Activated gamma-delta T cell treated with Interleukin-2 at 50 U/mL for 16 hours (primary cell): ENCODE results near the gene RB1.

ENCODE experiments used
- DNase-seq: peaks from one replicate; pipeline ENCODE4 v3.0.0-alpha.2; 2020

RB1 gene

GRCh38 chr13:48303359-48304142 lies at the start of gene RB1:
RB1 (plus strand) TSS chr13:48303751; CDS start chr13:48303913, 162 bp downstream.
- DNase-seq = peak; percentile 88

- no peak for DNase-seq
Observed at GRCh38 chr13:48253849-48254248, 49.7 kb upstream of the RB1 start.

DNA sequence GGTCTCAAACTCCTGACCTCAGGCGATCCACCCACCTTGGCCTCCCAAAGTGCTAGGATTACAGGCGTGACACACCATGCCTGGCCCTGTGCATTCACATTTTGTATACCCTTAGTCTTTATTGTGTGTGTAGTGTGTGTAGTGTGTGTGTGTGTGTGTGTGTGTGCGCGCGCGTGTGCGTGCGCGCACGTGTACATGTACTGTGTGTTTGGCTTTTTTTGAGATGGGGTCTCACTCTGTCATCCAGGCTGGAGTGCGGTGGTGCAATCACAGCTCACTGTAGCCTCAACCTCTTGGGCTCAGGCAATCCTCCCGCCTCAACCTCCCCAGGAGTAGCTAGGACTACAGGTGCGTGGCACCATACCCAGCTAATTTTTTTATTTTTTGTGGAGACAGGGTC lies 48.5 kb upstream of the RB1 start:
- no peak for DNase-seq

- DNase-seq = no peak
Observed at GRCh38 chr13:48255954-48256353, 47.6 kb upstream of the RB1 start.

DNA sequence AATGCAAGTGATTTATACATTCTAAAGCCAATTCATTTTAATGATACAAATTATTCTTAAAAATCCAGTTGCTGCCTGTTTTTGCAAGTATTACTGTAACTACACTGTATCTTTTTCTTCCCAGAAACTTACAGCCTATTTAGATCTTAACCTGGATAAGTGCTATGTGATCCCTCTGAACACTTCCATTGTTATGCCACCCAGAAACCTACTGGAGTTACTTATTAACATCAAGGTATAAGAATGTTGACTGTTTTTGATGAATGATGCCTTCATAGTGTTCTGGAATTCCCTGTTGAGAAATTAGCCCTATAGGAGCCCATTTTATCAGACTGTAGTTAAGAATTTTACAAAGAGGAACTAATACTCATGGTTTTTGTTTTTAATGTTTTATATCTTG lies 45.5 kb upstream of the RB1 start:
- no peak for DNase-seq

DNA sequence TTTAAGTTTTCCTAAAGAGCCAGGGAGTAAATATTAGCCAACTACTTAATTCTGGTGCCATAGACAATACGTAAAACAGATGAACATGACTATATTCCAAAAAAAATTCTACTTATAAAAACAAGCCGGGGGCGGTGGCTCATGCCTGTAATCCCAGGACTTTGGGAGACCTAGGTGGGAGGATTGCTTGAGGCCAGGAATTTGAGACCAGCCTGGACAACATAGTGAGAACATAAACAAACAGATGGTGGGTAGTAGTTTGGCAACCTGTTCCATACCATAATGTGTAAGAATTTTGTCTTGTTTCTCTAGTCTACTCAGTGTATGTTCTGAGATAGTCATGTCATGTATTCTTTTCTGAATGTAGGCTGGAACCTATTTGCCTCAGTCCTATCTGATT lies 45.1 kb upstream of the RB1 start:
- no peak for DNase-seq

DNA sequence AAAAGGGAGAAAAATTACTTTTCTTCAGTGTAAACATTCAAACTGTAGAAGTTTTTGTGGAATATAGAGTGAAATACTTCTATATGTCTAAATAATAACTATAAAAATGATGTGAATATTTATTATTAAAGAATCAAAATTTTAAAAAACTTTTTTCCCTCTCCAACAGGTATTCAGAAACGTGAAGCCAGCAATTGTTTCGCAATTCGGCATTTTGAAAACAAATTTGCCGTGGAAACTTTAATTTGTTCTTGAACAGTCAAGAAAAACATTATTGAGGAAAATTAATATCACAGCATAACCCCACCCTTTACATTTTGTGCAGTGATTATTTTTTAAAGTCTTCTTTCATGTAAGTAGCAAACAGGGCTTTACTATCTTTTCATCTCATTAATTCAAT lies 42.6 kb upstream of the RB1 start:
- no peak for DNase-seq

GRCh38 chr13:48263196-48263595 lies 40.4 kb upstream of the RB1 start:
- no peak for DNase-seq

- DNase-seq = no peak
Observed at GRCh38 chr13:48264058-48264457, 39.5 kb upstream of the RB1 start.

- DNase-seq = no peak
Observed at GRCh38 chr13:48265217-48265815, 38.2 kb upstream of the RB1 start.

GRCh38 chr13:48266150-48266549 lies 37.4 kb upstream of the RB1 start:
- no peak for DNase-seq

- no peak for DNase-seq
Observed at GRCh38 chr13:48266701-48267639, 36.6 kb upstream of the RB1 start.

- no peak for DNase-seq
Observed at GRCh38 chr13:48268019-48268418, 35.5 kb upstream of the RB1 start.

- no peak for DNase-seq
Observed at GRCh38 chr13:48273346-48273745, 30.2 kb upstream of the RB1 start.

GRCh38 chr13:48275507-48275906 lies 28.0 kb upstream of the RB1 start:
- no peak for DNase-seq

GRCh38 chr13:48278806-48279205 lies 24.7 kb upstream of the RB1 start:
- no peak for DNase-seq

DNA sequence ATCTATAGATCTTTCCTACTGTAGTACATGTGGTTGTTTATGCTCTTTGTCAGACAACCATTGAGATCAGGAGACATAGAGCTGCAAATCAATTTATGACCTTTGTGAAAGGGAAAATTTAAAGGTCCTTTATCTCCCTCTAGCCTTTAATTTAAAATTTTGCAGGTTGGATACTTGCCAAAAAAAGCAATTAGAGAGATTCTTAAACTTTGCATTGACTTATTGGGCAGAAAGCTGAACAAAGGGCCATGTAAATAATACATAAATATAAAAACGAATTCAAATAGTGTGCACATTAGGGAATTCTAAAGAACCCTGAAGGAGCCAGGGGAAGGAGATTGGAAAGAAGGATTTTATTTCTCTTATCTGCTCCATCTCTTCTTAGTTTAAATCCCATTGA lies 22.0 kb upstream of the RB1 start:
- DNase-seq = no peak

GRCh38 chr13:48291730-48292129 lies 11.8 kb upstream of the RB1 start:
- DNase-seq = no peak

DNA sequence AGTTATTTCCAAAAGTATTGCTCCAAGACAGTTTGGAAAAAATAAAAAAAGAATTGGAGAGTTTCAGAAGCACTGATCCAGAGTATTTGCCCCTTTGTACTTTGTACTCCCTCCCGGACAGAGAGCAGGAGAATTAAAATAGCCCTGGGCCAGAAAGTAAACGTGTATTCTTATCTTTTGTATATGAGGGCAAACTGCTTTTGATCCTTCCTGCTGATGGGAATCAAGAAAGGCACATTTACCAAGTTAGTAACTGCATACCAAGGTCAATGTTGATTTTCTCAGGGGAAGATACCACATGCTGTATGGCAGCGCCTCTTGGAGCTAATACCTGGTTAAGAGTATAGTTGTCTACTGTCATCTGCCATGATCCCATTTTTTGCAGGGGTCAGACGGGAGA lies 10.9 kb upstream of the RB1 start:
- no peak for DNase-seq

- DNase-seq = no peak
Observed at GRCh38 chr13:48294653-48295052, 8.9 kb upstream of the RB1 start.

GRCh38 chr13:48295271-48295670 lies 8.3 kb upstream of the RB1 start:
- DNase-seq = no peak

GRCh38 chr13:48296528-48296927 lies 7.0 kb upstream of the RB1 start:
- DNase-seq = no peak

- DNase-seq = no peak
Observed at GRCh38 chr13:48297131-48297786, 6.3 kb upstream of the RB1 start.
